Measurements from ENCODE around the gene GINM1.

GINM1 gene

DNA sequence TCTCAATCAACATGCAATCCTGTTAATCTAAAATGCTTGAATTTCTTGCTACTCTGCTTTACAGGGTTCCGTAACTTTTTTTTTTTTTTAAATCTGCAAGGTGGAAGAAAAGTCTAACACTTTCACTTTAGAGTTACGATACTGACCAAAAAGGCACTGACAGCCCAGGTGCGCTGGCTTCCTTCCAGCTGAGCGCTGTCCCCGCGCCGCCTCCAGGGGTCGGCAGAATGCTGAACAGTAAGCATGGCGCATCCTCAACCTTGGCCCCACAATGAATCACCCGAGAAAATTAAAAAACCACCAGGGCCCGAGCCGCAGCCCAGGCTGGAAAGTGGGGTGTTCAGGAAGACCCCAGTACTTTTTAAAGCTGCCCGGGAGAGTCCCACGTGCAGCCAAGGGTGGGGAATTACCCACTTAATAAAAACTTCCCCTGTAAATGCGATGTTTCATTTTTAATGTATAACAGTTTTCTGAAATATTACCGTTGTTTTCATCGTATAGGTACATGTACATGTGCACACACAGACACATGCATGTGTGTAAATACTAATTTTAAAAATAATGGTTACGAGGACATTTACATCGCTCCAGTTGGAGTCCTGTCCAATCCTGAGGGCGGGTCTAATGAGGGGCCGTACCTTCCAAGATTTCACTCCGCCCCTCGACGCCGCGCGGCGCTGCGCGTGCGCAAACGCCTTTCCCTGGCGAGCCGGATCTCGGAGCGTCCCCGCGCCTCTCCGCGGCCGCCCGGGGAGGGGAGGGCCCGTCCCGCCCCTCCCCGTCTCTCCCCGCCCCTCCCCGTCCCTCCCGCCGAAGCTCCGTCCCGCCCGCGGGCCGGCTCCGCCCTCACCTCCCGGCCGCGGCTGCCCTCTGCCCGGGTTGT is at the start of gene GINM1:
GINM1 (plus strand) TSS at position 849 of the 883 bp plus-strand sequence. CDS start 40 bp downstream, outside the sequence.
- peak; percentile 97 for DNase-seq

DNA sequence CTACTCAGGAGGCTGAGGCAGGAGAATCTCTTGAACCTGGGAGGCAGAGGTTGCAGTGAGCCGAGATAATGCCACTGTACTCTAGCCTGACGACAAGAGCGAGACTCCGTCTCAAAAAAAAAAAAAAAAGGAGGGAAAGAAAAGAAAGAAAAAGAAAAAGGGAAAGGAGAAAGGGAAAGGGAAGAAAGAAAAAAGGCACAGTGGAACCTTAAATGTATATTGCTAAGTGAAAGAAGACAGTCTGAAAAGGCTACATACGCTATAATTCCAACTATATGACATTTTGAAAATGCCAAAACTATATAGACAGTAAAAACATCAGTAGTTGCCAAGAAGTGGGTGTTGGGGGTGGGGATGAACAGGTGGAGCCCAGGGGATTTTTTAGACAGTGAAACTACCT is 36.5 kb upstream of the GINM1 start:
- no peak for DNase-seq

DNA sequence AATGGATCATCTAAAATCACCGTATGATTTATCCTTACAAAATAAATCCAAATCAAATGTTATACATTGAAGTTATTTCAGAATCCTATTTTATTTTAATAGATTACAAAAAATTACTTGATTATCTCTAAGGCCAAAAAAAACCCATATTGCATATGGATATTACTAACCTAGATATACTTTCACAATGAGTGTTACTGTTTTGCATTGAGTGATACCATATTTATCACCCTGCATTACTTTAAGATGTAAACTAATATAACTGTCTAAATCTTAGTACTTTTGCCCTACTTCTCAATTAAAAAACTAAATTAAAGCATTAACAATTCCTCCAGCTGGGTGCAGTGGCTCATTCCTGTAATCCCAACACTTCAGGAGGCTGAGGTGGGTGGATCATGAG is 31.4 kb upstream of the GINM1 start:
- DNase-seq, result no peak

DNA sequence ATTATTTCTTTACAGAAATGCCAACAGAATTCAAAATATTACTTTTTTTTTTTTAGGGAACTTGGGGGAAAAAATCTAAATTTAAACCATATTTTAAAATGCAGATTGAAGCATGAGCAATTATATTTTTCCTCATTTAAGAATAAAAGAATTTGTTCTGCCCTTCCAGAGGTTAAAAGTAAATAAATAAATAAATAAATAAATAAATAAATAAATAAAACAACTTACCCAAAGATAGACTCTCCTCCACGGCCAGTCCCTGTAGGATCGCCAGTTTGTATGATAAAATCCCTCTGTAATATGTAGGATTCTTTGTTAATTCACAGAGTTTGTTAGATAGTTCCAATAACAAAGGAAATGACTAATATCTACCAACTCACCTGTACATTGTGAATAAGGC is 25.0 kb upstream of the GINM1 start:
- no peak for DNase-seq

GRCh38 chr6:149544646-149545257 is 21.4 kb upstream of the GINM1 start:
- DNase-seq, result no peak

- DNase-seq, result peak; percentile 87
These were observed 20.9 kb upstream of the GINM1 start for GRCh38 chr6:149545258-149545753.

DNA sequence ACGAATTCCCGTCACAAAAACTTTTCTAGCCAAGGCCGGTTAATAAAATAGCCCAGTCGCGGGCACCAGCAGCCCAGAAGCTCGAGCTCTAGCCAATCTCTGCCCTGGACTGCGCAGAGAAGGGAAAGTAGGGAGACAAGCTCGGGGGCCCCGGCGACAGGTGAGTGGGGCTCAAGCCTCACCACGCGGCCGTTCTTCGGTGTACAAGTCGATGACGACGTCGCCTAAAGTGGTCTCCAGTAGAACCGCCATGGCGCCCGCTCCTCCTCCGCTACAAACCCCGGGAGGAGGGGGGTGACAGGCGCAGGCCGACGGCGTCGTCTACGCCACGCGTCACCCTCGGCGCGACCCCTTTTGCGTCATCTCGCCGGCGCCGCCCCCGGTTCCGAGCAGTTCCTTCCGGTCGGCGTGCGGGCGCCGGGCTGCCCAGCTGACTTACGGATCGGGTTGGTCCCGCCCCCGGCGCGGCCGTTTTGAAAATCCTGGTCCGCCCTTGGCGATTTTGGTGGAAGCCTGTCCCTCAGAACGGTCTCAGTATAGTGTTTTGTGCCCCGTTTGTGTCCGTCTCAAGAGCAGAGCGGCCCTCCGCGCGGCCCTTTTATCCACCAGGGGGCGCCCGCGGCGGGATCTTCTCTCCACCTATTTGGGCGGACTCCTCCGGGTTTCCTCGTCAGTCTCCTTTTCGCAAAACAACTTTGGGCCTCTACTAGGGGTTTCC is 20.3 kb upstream of the GINM1 start, which contains the start of gene PPIL4:
PPIL4 (minus strand) TSS at position 290 of the 718 bp plus-strand sequence; CDS start at position 252, 38 bp downstream.
- peak; percentile 98 for DNase-seq

DNA sequence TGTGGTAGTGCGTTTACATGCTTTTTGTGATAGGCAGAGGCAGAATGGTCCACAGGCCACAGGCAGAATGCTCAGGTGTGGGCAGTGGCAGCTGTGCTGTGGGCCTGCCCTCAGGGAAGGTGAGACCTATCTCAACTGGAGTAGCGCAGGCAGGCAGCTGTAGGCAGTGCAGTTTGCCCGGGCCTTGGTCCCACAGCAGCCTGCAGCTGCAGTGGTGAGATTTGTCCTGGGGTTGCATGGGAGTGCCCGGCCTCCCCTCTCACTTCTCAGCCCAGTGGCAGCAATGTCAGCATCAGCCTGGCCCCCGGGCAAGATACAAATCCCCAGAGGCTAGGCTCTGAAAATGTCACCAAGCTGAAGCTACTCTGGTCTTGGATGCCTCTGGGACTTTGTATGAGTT is 14.3 kb upstream of the GINM1 start:
- DNase-seq, result no peak

DNA sequence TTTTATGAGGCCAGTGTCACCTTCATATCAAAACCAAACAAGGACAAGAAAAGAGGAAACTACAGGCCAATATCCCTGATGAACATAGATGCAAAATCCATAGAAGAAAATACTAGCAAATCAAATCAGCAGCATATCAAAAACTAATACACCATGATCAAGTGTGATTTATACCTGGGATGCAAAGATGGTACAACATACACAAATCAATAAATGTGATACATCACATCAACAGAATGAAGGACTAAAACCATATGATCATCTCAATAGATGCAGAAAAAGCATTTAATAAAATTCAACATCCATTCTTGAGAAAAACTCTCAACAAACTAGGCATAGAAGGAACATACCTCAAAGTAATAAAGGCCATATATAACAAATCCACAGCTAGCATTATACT is 8.1 kb upstream of the GINM1 start:
- no peak for DNase-seq

DNA sequence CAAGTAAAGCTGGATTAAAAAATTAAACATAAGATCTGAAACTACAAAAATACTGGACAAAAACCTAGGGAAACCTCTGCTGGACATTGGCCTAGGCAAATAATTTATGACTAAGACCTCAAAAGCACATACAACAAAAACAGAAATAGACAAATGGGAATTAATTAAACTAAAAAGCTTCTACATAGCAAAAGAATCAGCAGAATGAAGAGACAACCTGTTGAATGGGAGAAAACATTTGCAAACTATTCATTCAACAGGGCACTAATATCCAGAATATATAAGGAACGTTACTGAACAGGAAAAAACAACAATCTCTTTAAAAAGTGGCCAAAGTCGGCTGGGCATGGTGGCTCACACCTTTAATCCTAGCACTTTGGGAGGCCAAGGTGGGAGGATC is 6.8 kb upstream of the GINM1 start:
- no peak for DNase-seq

DNA sequence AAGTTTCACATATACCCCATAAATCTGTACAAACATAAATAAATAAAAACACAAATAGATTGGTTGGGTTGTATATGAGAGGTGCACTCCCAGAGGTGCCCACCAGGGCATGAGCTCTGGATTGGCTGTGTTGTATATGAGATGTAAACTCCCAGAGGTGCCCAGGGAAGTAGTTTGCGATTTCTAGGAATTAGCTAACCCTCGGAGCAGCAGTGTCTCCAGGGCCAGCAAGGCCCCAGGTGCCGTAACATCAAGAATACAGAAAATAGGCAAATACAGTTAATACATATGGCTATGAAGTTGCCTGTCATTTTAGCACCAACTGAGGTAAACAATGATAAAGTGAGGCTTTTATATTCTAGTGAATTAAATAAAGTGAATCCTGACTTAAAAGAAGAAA is 5.4 kb upstream of the GINM1 start:
- no peak for DNase-seq

GRCh38 chr6:149563203-149563927 is 2.8 kb upstream of the GINM1 start:
- DNase-seq, result no peak

- no peak for DNase-seq
These were observed 2.2 kb upstream of the GINM1 start for GRCh38 chr6:149563928-149564325.

DNA sequence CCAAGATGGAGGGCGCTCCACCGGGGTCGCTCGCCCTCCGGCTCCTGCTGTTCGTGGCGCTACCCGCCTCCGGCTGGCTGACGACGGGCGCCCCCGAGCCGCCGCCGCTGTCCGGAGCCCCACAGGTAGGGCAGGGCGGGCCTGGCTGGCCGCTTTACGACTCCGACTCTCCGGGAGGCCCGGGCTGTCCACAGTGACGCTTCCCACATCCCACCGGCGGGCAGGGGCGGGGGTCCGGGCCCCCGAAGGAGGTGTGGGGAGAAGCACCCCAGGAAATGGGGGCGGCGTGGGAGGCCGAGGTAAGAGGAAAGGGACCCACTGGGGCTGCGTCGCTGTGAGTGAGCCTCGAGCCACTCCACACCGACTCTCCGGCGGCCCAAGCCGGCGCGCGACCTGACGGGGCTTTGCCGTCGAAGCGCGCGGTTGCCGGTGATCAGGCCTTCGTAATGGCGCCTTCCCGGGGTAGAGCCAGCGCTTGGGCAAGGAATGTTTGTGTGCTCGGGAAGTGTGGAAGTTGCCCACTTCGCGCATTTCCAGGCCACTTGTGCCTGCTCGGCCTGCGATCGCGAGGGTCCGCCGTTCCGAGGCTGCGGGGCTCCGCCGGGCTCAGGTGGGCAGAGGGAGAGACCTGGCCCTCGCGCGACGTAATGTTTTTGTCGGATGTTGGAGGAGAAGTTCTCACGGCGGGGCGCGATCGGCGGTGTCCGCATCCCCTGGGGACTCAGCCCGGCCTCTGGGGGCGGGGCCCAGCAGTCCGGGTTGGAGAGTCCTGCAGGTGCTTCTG is 427 bp downstream of the GINM1 start:
- peak; percentile 56 for DNase-seq

- DNase-seq, result no peak
These were observed 1.0 kb downstream of the GINM1 start for GRCh38 chr6:149567194-149567586.

GRCh38 chr6:149567945-149568585 is 1.9 kb downstream of the GINM1 start:
- DNase-seq, result no peak

GRCh38 chr6:149580880-149581279 is 14.7 kb downstream of the GINM1 start:
- no peak for DNase-seq

GRCh38 chr6:149581349-149581748 is 15.2 kb downstream of the GINM1 start:
- no peak for DNase-seq

- DNase-seq, result no peak
These were observed 20.0 kb downstream of the GINM1 start for GRCh38 chr6:149586149-149586548.

GRCh38 chr6:149592983-149593382 is 26.8 kb downstream of the GINM1 start:
- DNase-seq, result no peak

DNA sequence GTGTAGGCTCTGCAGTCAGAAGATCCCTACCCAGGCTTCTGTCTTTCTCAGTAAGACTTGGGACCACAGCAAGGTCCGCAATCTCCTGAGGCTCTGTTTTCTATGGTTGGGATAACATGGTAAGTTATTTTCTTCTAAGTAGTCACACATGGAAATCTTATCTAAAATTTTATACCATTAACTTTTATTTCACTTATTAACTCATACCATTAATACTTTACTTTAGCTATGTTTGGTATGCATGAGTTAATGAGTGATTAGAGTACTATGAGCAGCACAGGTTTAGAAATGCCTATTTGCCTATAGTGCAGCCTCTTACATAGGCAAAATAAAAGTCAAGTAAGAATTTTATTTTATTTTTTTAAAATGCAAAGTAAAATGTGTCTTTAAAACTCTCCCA is 27.2 kb downstream of the GINM1 start:
- no peak for DNase-seq
